Colonic mucosa (tissue), 4 donors: Measurements from ENCODE around the gene TMEM106C. TPM values are rescaled to one million over a fixed set of nuclear protein-coding genes. Genes with fewer than 3 reads are reported as not detected.

Experiments used
- DNase-seq: peaks from one replicate; pipeline ENCODE4 v3.0.0-alpha.2; 2020
- H3K27ac ChIP-seq: fragments of 200-600 bp; one replicate; pipeline ENCODE4 v1.8.0; 2021
- H3K27me3 ChIP-seq: fragments of 200-600 bp; one replicate; pipeline ENCODE4 v1.8.0; 2021
- H3K36me3 ChIP-seq: fragments of 200-600 bp; one replicate; pipeline ENCODE4 v1.8.0; 2021
- H3K4me1 ChIP-seq: fragments of 200-600 bp; one replicate; pipeline ENCODE4 v1.8.0; 2021; ENCODE audit warnings: mild to moderate bottlenecking
- H3K4me3 ChIP-seq: fragments of 200-600 bp; one replicate; pipeline ENCODE4 v1.8.0; 2021
- H3K9ac ChIP-seq, 2 donors: one replicate each; pipeline ENCODE4 v1.7.0; 2013; ENCODE audit warnings: control low read depth in 2 of 2, low read depth in 2 of 2, low read length in 2 of 2
- H3K9me3 ChIP-seq: fragments of 200-600 bp; one replicate; pipeline ENCODE4 v1.8.0; 2021
- intact Hi-C: fragments of 100-400 bp; cut with DNase I; formaldehyde crosslinking; loops from one replicate; pipeline ENCODE4 v1.14.1; 2022
- total RNA-seq, 2 donors: library from RNA; stranded (reverse); fragmentation: NEBNext Ultra II Directional in 1 of 2; extraction: Animal tissue kit (Norgen Biotek cat#: 25700) in 1 of 2; gene quantifications; one replicate each; pipeline ENCODE4 v1.2.1, GENCODE V29; 2021
- TF ChIP-seq, protein P1 (sequence below): fragments of 200-600 bp; IDR thresholded peaks from one replicate; pipeline ENCODE4 v1.8.0; 2022; ENCODE audit warnings: antibody characterized with exemption, mild to moderate bottlenecking
- donor health status: healthy.
- donor health status: DM: no; HTN: no; CAD: no.
- donor health status: DM: no; HTN: no; CAD: no.

The TMEM106C gene
- total RNA-seq, 2 donors from 2014 or later, result 187 to 258 TPM

DNA sequence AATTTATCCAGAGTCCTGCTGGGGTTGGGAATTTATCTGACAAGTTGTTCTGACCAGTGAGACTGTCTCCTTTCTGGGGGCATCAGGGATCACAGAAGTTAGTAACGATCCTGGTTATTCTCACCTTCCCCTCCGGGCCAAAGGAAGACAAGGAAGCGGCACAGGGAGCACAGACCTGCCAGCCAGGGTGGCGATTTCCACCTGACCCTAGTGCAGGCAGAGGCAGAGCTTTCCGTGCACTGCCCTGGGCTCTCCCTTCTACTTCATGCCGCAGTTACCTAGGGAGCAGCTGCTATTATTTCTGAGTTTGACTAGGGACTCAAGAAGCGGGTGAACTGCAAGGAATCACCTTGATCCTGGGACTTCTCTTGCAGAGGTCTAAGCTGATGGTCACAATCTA lies 7.4 kb downstream of the TMEM106C start:
- no peak overlapping the region for H3K27ac ChIP-seq
- no peak overlapping the region for H3K9ac ChIP-seq
- intact Hi-C loops, result no loop called here
- TF ChIP-seq, protein P1, sequence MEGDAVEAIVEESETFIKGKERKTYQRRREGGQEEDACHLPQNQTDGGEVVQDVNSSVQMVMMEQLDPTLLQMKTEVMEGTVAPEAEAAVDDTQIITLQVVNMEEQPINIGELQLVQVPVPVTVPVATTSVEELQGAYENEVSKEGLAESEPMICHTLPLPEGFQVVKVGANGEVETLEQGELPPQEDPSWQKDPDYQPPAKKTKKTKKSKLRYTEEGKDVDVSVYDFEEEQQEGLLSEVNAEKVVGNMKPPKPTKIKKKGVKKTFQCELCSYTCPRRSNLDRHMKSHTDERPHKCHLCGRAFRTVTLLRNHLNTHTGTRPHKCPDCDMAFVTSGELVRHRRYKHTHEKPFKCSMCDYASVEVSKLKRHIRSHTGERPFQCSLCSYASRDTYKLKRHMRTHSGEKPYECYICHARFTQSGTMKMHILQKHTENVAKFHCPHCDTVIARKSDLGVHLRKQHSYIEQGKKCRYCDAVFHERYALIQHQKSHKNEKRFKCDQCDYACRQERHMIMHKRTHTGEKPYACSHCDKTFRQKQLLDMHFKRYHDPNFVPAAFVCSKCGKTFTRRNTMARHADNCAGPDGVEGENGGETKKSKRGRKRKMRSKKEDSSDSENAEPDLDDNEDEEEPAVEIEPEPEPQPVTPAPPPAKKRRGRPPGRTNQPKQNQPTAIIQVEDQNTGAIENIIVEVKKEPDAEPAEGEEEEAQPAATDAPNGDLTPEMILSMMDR, result no peak
- H3K4me3 ChIP-seq, result no peak overlapping the region
- no peak for DNase-seq
- H3K4me1 ChIP-seq, result no peaks in the 10 kb centered on the region
- no peaks in the 10 kb centered on the region for H3K9me3 ChIP-seq
- H3K36me3 ChIP-seq, result no peaks in the 10 kb centered on the region
- no peaks in the 10 kb centered on the region for H3K27me3 ChIP-seq

DNA sequence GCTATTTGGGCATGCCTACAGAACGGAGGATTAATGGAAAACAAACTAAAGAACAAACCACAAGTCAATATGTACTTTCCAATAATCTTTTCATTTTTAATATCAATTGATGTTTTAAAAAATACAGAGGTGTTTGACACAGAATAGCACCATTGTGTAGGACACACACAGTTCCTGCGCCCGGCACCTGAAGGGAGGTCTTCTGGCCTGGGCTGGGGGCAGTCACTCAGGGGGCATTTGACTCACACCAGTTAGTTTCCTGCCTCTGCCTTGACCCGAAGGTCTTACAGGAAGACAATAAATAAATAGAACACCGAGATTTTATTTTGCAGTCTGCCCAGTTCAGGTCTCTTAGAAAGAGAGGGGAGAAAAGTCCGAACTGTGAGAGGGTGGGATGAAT lies 9.5 kb downstream of the TMEM106C start:
- intact Hi-C loops, result no loop called here
- TF ChIP-seq, protein P1, result no peak

DNA sequence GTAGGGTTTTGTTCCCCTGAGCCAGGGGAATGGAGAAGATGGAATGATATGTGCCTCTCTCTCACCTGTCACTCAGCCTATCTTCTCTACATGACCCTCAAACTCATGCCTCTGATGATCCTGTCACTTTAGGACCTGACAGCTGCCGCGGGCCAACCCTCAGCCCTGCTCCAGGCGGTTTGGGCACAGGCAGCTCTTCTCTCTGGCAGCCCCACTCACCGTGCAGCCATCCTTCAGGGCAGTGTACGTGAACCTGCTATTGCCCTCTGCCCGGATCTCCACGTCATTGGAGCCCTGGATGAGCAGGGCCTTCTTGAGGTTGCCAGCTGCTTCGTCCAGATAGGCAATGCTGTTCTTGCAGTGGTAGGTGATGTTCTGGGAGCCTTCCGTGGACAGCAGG lies 10.5 kb downstream of the TMEM106C start:
- TF ChIP-seq, protein P1, result no peak

More for the DNA sequence above, 9.5 kb downstream of the TMEM106C start:
- no peaks in the 10 kb centered on the region for H3K36me3 ChIP-seq
- H3K4me1 ChIP-seq, result no peaks in the 10 kb centered on the region
- no peak overlapping the region for H3K4me3 ChIP-seq
- no peaks in the 10 kb centered on the region for H3K27me3 ChIP-seq
- no peak for DNase-seq
- no peak overlapping the region for H3K27ac ChIP-seq
- H3K9me3 ChIP-seq, result no peaks in the 10 kb centered on the region
- H3K9ac ChIP-seq, result no peak overlapping the region

DNA sequence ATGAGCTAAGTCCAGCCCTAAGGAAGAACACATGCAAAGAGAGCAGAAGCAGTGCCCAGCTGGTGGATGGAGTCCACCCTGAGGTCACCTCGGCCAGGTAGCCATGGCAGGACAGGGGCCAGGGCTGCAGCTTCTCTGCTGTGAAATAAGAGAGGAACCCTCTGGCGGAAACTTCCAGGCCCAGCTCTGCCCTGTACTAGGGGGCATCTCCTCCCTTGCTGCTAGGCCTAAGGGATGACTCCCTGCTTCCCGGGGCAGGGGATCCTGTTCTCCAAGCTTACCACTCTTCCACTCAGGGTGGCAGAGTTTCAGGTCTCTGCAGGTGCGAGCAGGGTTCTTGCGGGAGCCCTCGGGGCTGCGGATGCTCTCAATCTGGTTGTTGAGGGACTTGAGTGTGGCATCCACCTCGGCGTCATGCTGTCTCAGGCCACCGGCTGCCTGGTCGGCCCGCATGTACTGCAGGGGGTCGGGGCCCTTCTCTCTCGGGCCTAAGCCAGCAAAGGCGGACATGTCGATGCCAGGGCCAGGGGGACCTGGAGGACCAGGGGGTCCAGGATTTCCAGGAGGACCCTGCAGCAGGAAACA lies 11.7 kb downstream of the TMEM106C start:
- H3K36me3 ChIP-seq, result no peaks in the 10 kb centered on the region

More for the DNA sequence above, 10.5 kb downstream of the TMEM106C start:
- Histone ChIP-seq H3K9ac (no peak overlapping the region), H3K4me1 (no peaks in the 10 kb centered on the region), H3K36me3 (no peaks in the 10 kb centered on the region), H3K4me3 (no peak overlapping the region), H3K27ac (no peak overlapping the region), H3K27me3 (no peaks in the 10 kb centered on the region), H3K9me3 (no peaks in the 10 kb centered on the region)
- intact Hi-C loops, result no loop called here
- DNase-seq, result no peak

DNA sequence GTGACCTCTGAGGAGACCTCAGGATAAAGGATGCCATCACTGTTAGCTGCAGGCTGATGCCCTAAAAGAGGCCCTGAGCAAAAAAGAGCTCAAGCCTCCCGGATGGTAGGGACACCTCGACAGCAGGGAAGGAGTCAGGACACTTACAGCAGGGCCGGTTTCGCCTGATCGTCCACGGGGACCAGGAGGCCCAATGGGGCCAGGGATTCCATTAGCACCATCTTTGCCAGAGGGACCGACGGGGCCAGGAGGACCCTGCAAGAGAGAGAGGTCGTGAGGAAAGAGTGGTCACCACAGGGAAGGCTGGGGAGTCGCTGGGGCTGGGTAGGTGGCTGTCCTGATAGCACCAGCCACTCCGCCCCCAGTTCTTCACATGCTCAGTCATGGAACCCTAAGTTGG lies 12.4 kb downstream of the TMEM106C start:
- Histone ChIP-seq H3K36me3 (no peaks in the 10 kb centered on the region), H3K4me3 (no peak overlapping the region), H3K9ac (no peak overlapping the region), H3K9me3 (no peaks in the 10 kb centered on the region), H3K27me3 (no peaks in the 10 kb centered on the region), H3K27ac (no peak overlapping the region), H3K4me1 (no peaks in the 10 kb centered on the region)
- intact Hi-C loops, result no loop called here
- TF ChIP-seq, protein P1, result no peak
- DNase-seq, result no peak

More for the DNA sequence above, 11.7 kb downstream of the TMEM106C start:
- Histone ChIP-seq H3K4me3 (no peak overlapping the region), H3K9me3 (no peaks in the 10 kb centered on the region), H3K27ac (no peak overlapping the region), H3K9ac (no peak overlapping the region), H3K4me1 (no peaks in the 10 kb centered on the region), H3K27me3 (no peaks in the 10 kb centered on the region)
- DNase-seq, result no peak
- TF ChIP-seq, protein P1, result no peak
- intact Hi-C loops, result no loop called here
